DMS53 treated with DMSO at 0.1 percent for 48 hours (cell line): Measurements from ENCODE around the gene ABTB2.

Experiments used
- DNase-seq: peaks from one replicate; lab custom pipeline; 2025; ENCODE audit not compliant: unreplicated experiment; lab: John Stamatoyannopoulos, UW

Gene ABTB2

GRCh38 chr11:34176751-34177209 is 181.0 kb downstream of the ABTB2 start:
- peak; percentile 46 for DNase-seq

DNA sequence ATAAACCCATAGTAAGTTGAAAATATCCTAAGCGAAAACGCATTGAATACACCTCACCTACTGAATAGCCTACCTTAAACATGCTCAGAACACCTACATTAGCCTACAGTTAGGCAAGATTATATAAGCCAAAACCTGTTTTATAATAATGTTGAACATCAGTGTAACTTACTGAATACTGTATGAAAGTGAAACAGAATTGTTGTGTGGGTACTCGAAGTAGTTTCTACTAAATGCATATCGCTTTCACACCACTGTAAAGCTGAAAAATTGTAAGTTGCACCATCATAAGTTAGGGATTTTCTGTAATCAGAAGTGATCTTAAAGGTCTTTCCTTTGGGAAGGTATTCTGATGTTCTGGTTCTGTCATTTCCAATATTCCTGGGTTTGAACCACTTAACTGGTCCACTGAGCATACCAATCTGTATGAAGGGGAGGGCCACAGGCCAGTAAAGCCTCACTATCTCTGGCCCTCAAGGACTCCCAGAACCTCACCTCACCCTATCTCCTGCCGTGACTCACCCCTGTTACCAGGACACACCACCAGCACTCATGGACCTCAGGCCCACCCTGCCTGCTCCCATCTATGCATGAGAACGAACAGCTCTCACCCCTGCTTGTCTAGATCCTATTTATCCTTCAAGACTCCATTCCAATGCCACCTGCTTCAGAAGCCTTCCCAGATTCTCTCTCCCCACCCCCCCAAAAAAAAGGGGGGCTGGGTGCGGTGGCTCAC is 182.4 kb downstream of the ABTB2 start:
- no peak for DNase-seq

GRCh38 chr11:34174412-34175041 is 183.3 kb downstream of the ABTB2 start:
- peak; percentile 36 for DNase-seq

- DNase-seq = no peak
Measured at GRCh38 chr11:34173050-34173449, 184.8 kb downstream of the ABTB2 start.

DNA sequence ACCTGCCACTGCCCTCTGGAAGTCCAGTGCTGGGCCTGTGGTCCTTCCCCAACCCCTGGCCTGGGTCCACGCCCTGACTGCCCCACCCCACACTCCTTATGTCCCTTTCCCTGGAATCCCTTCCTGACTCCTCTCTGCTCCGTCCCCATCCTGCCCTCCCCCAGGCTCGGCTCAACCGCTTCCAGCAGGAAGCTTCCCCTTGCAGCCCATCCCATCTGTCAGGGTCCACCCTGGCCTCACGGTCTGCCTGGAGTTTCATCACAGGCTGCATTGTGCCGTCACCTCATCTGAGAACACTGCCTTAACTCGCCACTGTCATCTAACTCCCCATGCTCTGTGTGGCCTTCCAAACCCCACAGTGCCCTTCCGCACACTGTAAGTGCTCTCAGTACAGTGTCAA is 188.1 kb downstream of the ABTB2 start:
- DNase-seq = no peak

DNA sequence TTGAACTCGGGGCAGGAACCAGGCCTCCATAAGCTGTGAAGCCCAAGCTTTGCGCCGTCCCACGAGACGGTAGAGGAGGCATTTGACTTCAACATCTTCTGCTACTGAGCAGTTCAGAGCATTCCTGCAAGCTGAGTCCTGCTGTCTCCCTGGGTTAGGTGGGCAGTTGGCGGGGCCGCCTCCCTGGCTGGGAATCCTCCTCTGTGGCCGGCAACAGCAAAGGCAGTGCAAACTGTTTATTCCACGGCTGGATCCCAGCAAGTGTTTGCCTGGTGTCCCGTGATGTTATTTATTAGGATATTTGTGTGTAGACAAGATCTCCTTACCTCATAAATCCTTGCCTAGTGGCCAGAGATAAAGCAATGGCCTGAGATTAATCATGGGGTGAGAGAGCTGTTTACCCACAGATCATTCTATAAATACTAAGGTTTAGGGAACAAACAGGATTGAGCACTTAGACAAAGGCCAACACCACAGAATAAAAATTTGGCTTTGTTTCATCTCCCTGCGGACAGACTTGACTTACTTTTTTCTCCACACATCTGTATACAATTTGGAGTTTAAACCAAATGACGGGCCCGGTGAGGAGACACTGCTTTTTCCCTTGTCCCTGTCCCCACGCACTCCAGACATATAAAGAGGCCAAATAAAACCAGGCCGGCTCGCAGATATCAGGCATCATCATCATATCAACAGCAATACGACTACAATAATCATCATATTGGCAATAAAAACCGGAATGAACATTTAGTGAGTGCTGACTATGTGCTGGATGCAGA is 189.0 kb downstream of the ABTB2 start:
- DNase-seq = no peak

- DNase-seq = no peak
Measured at GRCh38 chr11:34167961-34168360, 189.8 kb downstream of the ABTB2 start.

DNA sequence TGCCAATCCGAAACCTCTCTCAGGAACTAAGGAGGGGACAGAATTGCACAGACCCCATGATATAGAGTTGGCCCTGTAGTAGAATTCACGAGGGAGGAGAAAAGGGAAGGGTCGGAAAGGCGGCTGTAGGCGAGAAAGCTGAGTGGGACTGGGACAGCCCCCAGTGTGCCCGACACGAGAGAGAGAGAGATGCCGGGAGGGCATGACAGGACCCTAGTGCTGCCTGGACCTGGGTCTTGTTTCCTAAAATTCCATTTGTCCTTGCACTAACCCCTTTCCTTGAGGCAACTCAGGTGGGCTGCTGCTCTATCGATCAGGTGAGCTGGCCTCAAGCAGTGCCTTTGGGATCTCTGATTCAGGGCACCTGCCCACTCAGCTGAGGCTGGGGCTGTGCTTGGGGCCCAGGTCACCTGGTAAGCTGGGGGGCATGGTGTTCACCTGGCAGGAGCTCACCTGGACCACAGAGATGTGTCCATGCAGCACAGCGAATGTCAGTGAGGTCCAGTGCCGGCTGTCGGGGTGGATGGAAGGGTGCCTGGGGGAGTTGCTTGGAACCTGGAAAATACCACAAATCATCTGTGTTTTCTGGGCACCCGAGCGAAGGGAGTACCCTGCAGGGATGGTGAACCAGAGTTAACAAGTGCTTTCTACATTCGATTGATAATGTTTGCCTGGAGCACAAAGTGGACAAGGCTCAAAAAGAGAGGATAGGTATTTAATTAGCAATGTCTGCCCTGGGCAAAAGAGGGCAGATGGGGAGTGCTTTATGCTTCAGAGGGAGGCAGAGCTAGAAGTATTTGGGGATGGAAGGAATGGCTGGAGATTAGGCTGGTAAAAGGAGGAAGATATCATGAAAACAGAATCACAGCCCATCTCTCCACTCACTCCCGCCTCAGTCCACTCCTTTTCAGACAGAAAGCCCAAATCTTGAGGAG is 190.7 kb downstream of the ABTB2 start:
- DNase-seq = no peak

DNA sequence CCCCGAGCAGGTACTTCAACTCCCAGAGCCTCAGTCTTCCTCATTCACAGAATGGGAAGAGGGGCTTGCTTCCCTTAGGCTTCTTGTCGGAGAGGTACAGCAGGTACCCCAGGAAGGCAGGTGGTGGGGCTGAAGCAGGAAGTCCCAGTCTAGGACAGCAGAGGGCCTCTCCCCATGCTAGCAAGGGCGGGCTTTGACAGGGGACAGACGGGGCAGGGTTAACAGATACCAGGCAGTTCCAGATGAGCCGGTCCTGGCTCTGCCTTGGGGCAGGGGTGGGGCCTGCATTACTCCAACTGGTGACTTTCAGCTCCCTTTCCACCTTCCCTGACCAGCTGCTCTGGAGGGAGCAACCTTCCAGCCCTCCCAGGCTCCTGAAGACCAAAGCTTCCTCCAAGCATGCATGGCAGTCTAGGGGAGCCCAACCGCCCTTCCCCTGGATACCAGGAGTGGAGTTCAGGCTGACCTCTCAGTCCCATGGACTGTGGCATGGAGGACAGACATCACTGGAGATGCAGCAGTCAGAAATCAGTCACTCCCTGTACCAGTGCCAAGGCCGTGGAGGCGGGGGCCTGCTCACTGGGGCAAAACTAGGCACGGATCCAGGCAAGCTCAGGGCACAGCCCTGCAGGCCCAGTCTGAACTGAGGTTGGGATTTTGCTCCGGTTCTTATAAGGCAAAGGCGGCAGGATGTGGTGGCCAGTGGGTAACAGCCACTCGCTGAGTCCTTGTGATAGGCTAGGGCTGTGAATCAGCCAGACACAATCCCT is 191.8 kb downstream of the ABTB2 start:
- no peak for DNase-seq

DNA sequence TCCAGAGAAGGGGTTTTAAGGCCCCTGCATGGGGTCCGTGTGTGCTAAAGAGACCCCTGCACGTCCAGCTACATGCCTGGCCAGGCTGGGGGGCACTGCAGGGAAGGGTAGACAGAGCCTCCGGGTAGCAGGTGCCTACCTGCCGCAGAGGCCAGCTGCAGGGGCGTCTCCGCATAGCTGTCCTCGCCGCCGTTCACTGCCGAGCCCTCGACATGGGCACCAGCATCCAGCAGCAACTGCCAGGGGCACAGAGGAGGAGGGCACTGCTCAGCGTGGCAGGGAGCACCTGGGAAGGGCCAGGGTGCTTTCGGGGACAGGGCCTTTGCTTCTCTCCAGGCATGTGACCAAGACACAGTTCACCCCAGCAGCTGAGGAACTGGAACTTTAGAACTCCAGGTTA is 192.7 kb downstream of the ABTB2 start:
- DNase-seq = no peak

GRCh38 chr11:34162856-34163255 is 195.0 kb downstream of the ABTB2 start:
- DNase-seq = no peak

DNA sequence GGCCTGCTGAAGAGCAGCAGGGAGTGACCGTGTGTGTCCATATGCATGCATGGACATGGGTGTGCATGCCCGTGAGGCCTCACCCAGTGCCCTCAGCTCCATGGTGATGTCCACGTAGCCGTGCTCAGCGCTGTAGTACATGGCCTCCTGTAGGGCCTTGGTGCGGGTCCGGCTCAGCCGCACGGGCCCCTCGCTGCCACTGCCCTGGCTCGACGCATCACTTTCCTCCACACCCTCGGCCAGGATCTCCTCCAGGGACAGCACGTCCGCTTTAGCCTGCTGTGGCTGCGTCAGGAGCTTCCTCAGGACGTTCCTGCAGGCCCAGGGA is 195.4 kb downstream of the ABTB2 start:
- DNase-seq = no peak

- DNase-seq = no peak
Measured at GRCh38 chr11:34161812-34162492, 195.9 kb downstream of the ABTB2 start.

DNA sequence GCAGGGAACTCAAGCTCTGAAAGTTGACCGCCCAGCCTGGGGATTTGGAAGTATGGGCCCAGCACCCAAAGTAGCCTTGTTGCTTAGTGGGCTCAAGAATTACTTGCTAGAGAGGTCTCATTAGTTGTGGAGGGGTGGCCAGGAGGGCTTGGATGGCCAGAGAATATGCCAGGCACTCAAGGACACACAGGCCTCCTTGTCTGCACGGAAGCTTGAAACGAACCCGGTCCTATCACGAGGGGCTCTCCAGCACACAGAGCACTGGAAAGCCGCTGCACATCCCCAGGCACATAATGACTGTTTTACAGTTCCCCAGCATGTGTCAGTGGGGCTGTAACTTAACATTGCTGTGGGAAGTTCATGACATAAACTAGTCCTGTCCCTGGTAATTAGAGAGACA is 196.4 kb downstream of the ABTB2 start:
- DNase-seq = no peak

DNA sequence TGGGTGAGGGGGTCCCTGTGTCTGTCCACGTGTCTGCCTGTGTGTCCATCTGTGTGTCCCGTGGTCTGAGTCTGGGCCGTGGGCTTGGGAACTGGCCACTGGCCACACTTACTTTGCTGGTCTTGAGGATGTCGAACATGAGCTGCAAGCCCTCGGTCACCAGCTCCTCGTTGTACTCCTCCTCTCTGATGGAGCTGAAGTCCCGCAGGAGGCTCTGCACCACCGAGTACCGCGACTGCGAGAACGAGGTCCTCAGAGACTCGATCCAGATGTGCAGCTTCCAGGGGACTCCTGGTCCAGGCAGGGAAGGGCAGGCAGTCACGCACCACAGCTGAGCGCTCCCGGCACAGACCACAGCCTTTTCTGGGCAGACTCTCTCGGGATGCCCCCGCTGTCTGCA is 197.0 kb downstream of the ABTB2 start:
- no peak for DNase-seq

- no peak for DNase-seq
Measured at GRCh38 chr11:34160049-34160721, 197.6 kb downstream of the ABTB2 start.

DNA sequence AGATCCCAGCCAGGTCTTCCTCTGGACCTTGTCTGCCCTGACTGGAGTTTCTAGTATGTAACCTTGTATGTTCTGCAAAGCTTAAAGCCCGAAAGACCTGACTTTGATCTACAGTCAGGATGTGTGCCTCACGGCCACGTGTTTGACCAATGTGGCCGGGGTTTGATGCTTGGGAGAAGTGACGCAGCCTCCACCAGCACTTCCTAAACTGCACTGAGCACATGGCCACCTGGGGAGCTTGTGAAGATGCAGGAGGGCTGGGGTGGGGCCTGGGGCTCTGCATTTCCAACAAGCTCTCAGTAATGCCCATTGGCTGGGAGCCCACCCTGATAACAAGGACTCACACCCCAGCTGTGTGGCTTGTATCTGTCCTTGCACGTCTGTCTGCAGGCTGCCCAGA is 199.1 kb downstream of the ABTB2 start:
- DNase-seq = no peak

DNA sequence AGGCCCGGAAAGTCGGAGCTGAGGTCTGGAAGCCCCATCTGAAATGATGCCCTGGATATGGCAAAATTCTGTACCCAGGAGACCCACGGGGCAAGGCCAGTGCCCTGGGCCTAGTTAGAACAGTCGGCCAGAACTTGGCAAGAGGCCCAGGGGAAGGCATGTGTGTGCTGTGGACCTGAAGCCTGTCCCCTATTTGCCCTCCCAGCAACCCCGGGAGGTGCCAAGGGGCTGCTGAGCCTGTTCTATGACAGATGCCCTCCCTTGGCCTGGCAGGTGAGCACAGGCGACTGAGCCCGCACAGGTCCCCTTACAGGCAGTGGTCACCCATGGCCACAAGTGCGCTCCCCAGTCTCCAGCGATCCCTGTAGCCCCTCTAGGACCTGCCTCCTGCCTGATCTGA is 200.6 kb downstream of the ABTB2 start:
- no peak for DNase-seq

DNA sequence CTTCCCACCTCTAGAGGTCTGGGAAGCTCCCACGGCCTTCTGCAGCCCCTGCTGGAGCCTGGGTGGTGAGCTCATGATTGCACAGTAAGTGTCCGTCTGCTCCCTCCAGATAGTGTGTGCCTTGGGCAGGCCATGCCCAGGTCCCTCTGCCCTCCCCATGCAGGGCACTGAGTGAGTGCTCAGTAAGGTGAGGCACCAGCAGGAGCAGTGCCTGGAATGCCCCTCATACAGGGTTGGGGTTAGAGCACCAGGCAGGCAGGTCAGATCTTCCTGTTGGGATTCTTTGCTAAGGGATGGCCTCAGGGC is 202.1 kb downstream of the ABTB2 start:
- DNase-seq = no peak
